ENCODE measurements around the gene TM4SF5. TPM values are rescaled to one million over a fixed set of nuclear protein-coding genes. Genes with fewer than 3 reads are reported as not detected.
A peak's percentile ranks its signal among the peaks of the same experiment; 100 is the strongest.
"Not testable (repeated sequence)": the region's sequence is repeated elsewhere in the genome, so short reads cannot be mapped to it uniquely, and the experiment has no call there.

TM4SF5 gene
- polyA plus RNA-seq, 6 donors from 2014 or later = not detected

DNA sequence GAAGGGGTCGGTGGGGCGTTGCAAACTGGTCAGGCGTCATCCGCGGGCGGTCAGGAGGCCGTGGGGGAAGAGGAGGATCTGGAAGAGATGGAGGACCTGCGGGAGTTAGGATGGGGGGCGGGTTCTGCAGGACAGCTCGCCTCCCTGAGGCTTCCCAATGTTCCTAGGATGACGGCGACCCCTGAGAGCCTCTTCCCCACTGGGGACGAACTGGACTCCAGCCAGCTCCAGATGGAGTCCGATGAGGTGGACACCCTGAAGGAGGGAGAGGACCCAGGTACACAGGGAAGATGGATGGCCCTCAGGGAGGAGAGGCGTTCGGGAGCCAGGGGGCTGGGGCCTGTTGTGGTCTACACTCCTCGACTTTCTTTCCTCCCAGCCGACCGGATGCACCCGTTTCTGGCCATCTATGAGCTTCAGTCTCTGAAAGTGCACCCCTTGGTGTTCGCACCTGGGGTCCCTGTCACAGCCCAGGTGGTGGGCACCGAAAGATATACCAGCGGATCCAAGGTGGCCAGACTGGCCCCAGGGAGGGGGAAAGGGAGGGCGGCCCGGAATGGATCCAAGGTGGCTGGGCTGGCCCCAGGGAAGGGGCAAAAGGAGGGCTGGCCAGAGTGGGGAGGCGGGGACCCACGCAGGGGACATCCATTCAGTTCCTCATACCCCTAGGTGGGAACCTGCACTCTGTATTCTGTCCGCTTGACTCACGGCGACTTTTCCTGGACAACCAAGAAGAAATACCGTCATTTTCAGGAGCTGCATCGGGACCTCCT is 36.1 kb downstream of the TM4SF5 start:
- peaks cover 19 to 23% (median 21%) of the 10 kb centered on the region in 3 donors for H3K4me1 Mint-ChIP-seq
- no peak for DNase-seq
- peak overlapping the region; percentile 77 to 89 (median 80) for H3K4me3 Mint-ChIP-seq
- peak overlapping the region in 3 of 6 donors; percentile 15 to 61 (median 49) for H3K27ac Mint-ChIP-seq
- ATAC-seq (ENCODE audit: low read depth in 2 of 2) = no peak
- no peaks in the 10 kb centered on the region for H3K9me3 Mint-ChIP-seq
- H3K36me3 Mint-ChIP-seq = peaks cover 5 to 7% of the 10 kb centered on the region in 2 donors
- H3K27me3 Mint-ChIP-seq = no peaks in the 10 kb centered on the region

DNA sequence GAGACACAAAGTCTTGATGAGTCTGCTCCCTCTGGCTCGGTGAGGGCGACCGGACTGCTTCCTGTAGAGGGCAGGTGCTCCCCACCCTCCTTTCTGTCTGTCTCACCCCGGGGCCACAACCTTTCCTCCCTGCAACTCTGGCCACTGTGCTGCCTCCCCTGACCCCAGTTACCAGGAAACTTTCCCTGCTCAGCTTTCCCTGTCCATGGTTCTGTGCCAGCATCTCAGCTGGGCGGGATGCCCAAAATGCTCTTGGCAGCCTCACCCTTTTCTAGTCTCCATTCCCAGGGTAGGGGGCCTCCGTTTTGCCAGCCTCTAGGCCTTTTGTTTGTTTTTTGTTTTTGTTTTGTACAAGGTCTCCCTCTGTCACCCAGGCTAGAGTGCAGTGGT is 36.7 kb downstream of the TM4SF5 start:
- DNase-seq (no peak), ATAC-seq (ENCODE audit: low read depth in 2 of 2) (no peak)
- Mint-ChIP-seq H3K9me3 (no peaks in the 10 kb centered on the region), H3K4me1 (peaks cover 19 to 23% (median 21%) of the 10 kb centered on the region in 3 donors), H3K27ac (peak overlapping the region in 1 of 6 donors; percentile 59), H3K27me3 (no peaks in the 10 kb centered on the region), H3K4me3 (peak overlapping the region; percentile 77 to 89 (median 80)), H3K36me3 (peaks cover 5 to 7% of the 10 kb centered on the region in 2 donors)

DNA sequence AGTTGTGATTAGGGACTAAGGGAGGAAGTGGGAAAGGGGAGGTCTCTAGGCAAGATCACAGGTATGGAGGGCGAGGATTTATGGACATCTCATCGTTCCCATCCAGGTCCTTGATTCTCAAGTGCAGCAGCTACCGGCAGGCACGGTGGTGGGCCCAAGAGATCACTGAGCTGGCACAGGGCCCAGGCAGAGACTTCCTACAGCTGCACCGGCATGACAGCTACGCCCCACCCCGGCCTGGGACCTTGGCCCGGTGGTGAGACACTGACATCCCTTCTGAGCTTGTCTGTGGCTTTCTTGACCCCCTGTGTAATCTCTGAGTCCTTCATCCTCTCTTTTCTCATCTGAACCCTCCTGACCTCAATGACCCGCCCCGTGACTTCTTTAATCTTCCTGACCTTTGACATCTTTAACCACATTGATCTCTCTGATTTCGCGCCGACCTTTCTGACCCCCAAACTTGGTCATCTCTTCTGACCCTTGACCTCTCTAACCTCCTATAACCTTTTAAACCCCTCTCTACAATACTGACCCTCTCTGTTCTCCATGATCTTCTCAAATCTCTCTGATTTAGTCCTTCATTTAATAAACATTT is 39.1 kb downstream of the TM4SF5 start:
- Mint-ChIP-seq H3K36me3 (peaks cover 5 to 7% of the 10 kb centered on the region in 2 donors), H3K27me3 (no peaks in the 10 kb centered on the region), H3K27ac (peak overlapping the region in 3 of 6 donors; percentile 11 to 96 (median 82)), H3K4me1 (peaks cover 23 to 24% (median 23%) of the 10 kb centered on the region in 3 donors), H3K9me3 (no peaks in the 10 kb centered on the region), H3K4me3 (peak overlapping the region in 2 of 8 donors; percentile 35 to 75)
- ATAC-seq (ENCODE audit: low read depth in 2 of 2) (no peak), DNase-seq (no peak)

DNA sequence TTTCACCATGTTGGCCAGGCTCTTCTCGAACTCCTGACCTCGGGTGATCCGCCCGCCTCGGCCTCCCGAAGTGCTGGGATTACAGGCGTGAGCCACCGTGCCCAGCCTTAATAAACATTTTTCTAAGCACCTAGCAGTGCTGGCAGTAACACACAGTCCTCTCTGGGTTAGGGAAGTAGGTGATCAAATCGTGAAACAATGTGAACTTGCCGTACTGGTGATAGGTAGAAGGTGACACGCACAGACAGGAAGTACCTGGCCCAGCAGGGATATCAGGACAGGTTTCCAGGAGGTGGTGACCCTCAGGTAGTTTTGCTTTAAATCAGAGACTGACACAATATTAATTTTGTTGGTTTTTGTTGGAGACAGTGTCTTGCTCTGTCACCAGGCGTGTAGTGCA is 39.8 kb downstream of the TM4SF5 start:
- H3K27ac Mint-ChIP-seq = peak overlapping the region in 1 of 6 donors; percentile 11
- peaks cover 20 to 23% (median 21%) of the 10 kb centered on the region in 3 donors for H3K4me1 Mint-ChIP-seq
- DNase-seq (no peak), ATAC-seq (ENCODE audit: low read depth in 2 of 2) (no peak)
- no peaks in the 10 kb centered on the region for H3K27me3 Mint-ChIP-seq
- peak overlapping the region in 1 of 8 donors; percentile 75 for H3K4me3 Mint-ChIP-seq
- peaks cover 0 to 2% (median 0%) of the 10 kb centered on the region in 7 donors for H3K9me3 Mint-ChIP-seq
- H3K36me3 Mint-ChIP-seq = peaks cover 5 to 8% of the 10 kb centered on the region in 2 donors

DNA sequence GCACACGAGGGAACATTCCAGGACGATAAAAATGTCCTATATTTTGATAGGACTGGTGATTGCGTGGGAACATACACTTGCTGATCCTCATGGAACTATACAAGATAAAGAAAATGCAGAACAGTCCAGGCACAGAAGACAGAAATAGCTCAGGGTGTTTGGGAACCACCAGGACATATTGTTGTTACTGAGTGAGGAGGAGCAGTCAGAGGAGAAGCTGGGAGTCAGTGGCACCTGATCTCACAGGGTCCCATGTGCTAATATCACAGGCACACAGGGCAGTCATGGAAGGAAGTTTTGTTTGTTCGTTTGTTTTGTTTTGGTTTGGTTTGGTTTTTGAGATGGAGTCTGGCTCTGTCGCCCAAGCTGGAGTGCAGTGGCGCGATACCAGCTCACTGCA is 41.0 kb downstream of the TM4SF5 start:
- no peak for DNase-seq
- Mint-ChIP-seq H3K4me3 (no peak overlapping the region), H3K9me3 (peaks cover 0 to 2% (median 0%) of the 10 kb centered on the region in 7 donors), H3K27me3 (no peaks in the 10 kb centered on the region), H3K27ac (no peak overlapping the region), H3K4me1 (peaks cover 17 to 21% (median 17%) of the 10 kb centered on the region in 3 donors), H3K36me3 (peaks cover 5 to 18% of the 10 kb centered on the region in 2 donors)
- ATAC-seq (ENCODE audit: low read depth in 2 of 2) = no peak

DNA sequence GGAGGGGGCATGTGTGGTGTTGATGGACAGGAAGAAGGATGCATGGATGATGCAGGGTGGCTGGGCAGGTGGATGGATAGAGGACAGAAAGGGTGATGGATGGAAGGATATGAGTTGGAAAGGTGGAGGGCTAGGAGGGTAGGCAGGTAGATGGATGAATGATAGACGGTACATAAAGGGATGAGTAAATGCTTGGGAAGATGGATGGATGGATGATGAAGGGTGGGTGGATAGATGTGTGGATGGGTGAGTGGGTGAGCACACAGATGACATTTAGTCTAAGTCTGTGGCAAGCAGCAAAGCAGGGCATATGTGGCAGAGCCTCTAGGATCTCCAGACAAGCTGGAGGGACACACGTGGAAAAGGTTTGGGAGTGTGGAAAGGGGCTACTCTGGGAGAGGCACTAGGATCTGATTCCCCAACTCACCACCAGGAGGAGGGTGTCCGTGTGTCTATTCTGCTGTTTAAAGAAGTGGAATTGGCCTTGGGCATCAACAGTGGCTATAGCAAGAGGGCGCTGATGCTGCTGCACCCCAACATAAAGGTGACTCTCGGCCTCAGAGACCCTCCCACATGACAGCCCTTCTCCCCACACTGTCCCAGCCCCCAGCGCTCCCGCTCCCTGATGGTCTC is 43.5 kb downstream of the TM4SF5 start:
- Mint-ChIP-seq H3K9me3 (peaks cover 0 to 2% (median 0%) of the 10 kb centered on the region in 7 donors), H3K4me1 (peaks cover 3 to 6% (median 5%) of the 10 kb centered on the region in 3 donors), H3K27me3 (no peaks in the 10 kb centered on the region), H3K36me3 (peaks cover 5 to 11% of the 10 kb centered on the region in 2 donors), H3K27ac (no peak overlapping the region), H3K4me3 (no peak overlapping the region)
- no peak for DNase-seq
- no peak for ATAC-seq (ENCODE audit: low read depth in 2 of 2)

DNA sequence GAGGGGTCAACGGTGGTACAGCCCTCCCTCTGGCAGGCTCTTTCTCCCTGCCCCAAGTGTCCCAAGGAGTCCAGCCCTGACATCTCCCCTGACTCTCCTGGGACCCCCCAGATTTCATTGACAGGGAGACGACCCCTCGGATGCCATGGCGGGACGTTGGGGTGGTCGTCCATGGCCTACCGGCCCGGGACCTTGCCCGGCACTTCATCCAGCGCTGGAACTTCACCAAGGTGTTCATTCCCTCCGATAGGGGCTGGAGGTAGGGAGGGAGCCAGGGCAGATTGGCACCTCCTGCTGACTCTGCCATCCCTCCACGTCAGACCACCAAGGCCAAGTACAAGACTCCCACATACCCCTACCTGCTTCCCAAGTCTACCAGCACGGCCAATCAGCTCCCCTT is 45.1 kb downstream of the TM4SF5 start:
- DNase-seq = no peak
- no peaks in the 10 kb centered on the region for H3K27me3 Mint-ChIP-seq
- H3K4me1 Mint-ChIP-seq = peaks cover 0 to 5% (median 3%) of the 10 kb centered on the region in 3 donors
- H3K9me3 Mint-ChIP-seq = peaks cover 0 to 2% (median 0%) of the 10 kb centered on the region in 7 donors
- peak overlapping the region in 1 of 6 donors; percentile 54 for H3K27ac Mint-ChIP-seq
- no peak overlapping the region for H3K4me3 Mint-ChIP-seq
- H3K36me3 Mint-ChIP-seq = peaks cover 0 to 11% of the 10 kb centered on the region in 2 donors
- no peak for ATAC-seq (ENCODE audit: low read depth in 2 of 2)

DNA sequence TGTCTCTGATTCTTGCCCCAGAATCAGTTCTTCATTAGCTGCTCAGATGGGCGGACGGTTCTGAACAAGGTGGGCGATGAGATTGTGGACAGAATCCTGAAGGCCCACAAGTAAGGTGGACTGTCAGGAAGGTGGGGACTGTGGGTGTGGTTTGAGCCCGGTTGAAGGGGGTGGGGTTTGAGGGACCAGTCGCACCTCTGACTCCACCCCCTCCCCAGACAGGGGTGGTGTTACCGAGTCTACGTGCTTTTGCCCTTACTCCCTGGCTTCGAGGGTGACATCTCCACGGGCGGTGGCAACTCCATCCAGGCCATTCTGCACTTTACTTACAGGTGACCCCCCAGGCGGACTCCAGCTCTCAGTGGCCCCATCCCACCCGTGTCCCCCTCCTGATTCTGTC is 46.6 kb downstream of the TM4SF5 start:
- ATAC-seq (ENCODE audit: low read depth in 2 of 2) = no peak
- no peak overlapping the region for H3K4me3 Mint-ChIP-seq
- peaks cover 0 to 2% (median 0%) of the 10 kb centered on the region in 7 donors for H3K9me3 Mint-ChIP-seq
- DNase-seq = no peak
- no peak overlapping the region for H3K27ac Mint-ChIP-seq
- H3K36me3 Mint-ChIP-seq = peaks cover 0 to 11% of the 10 kb centered on the region in 2 donors
- no peaks in the 10 kb centered on the region for H3K27me3 Mint-ChIP-seq
- peaks cover 0 to 5% (median 3%) of the 10 kb centered on the region in 3 donors for H3K4me1 Mint-ChIP-seq

DNA sequence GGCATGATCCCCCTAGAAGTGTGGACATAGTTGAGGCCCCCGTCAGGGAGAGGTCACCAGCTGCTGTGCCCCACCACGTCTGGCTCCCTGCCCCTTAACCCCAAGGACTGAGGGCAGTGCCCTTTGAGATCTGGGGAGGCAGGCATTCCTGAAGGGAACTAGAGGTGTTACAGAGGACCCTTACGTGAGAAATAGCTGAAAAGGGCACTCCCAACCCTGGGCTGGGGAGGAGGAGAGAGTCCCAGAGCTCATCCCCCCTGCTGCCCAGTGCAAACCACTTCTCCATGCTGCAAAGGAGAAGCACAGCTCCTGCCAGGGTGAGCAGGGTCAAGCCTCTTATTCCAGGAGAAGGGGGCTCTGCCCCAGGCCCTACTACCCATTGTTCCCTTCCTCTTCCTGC is 51.1 kb downstream of the TM4SF5 start:
- no peaks in the 10 kb centered on the region for H3K36me3 Mint-ChIP-seq
- H3K4me3 Mint-ChIP-seq = no peak overlapping the region
- H3K27me3 Mint-ChIP-seq = no peaks in the 10 kb centered on the region
- DNase-seq = no peak
- no peak for ATAC-seq (ENCODE audit: low read depth in 2 of 2)
- no peak overlapping the region for H3K27ac Mint-ChIP-seq
- no peaks in the 10 kb centered on the region for H3K9me3 Mint-ChIP-seq
- no peaks in the 10 kb centered on the region for H3K4me1 Mint-ChIP-seq

DNA sequence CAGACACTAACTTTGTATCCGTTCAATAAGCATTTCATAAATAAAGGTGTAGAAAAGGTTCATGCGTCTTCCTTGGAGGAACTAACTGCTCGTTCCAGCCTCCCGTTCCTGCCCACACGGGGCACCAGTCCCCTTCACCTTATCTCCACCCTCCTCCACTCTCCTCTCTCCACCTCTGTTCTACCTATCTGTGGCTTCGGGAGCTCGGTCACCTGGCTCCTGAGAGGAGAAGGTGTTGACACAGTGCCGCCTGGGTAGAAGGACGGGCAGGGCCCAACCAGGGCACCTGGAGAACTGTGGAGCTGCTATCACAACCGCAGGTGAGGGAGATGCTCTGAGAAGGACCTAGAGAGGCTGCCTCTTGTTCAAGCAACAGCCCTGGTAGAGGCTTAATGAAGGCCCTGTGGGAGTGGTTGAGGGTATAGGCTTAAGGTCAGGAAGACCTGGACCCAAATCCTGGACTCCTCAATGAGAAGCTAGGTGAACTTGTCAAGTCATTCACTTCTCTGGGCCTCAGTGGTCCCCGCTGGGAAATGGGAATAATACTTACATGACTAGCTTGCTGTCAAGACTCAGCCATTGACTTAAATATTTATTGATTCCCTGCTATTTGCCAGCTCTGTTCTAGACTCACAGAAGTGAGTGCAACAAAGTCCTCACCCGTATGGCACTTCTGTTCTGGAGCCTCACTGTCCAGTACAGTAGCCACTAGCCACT is 51.8 kb downstream of the TM4SF5 start:
- H3K27ac Mint-ChIP-seq = peak overlapping the region in 1 of 6 donors; percentile 84
- ATAC-seq (ENCODE audit: low read depth in 2 of 2) (no peak), DNase-seq (no peak)
- no peaks in the 10 kb centered on the region for H3K36me3 Mint-ChIP-seq
- no peaks in the 10 kb centered on the region for H3K9me3 Mint-ChIP-seq
- no peak overlapping the region for H3K4me3 Mint-ChIP-seq
- H3K27me3 Mint-ChIP-seq = no peaks in the 10 kb centered on the region
- no peaks in the 10 kb centered on the region for H3K4me1 Mint-ChIP-seq

DNA sequence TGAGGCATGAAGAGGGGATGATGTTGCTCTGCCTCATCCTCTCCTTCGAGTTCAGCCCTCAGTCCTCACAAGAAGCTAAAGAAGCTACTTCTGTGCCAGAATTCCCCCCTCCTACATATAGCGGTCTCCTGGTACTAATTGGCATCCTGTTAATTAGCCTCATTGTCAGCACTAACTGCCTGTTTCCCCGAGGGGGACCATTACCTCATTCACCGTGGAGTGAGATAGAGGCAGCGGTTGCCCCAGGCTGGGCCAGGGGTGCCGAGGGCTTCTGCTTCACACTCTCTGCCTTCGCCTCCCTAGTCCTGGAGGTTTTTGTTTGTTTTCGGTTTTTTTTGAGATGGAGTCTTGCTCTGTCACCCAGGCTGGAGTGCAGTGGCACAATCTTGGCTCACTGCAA is 55.7 kb downstream of the TM4SF5 start:
- Mint-ChIP-seq H3K27ac (no peak overlapping the region), H3K4me1 (no peaks in the 10 kb centered on the region), H3K9me3 (no peaks in the 10 kb centered on the region), H3K36me3 (no peaks in the 10 kb centered on the region), H3K27me3 (no peaks in the 10 kb centered on the region), H3K4me3 (no peak overlapping the region)
- ATAC-seq (ENCODE audit: low read depth in 2 of 2) (no peak), DNase-seq (no peak)

DNA sequence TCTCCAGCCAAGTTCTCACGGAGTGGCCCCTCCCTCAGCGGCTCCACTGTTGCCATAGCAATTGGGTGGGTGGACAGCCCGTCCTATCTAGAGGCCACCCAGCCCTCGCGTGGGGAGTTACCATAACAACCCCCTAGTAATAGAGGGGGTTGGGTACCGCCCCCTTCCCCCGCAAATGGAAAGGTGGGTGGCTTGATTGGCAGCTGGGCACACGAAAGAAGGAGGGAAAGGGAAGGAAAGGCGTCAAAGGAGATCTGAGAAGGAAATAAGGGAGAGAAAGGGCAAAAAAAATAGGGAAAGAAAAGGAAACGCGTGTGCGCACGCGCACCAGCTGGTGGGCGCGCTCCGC is 61.1 kb downstream of the TM4SF5 start:
- H3K27ac Mint-ChIP-seq = peak overlapping the region; percentile 82 to 99 (median 98)
- H3K27me3 Mint-ChIP-seq, DNase-seq, H3K9me3 Mint-ChIP-seq, H3K36me3 Mint-ChIP-seq: not testable (repeated sequence)
- peak; percentile 23 to 27 for ATAC-seq (ENCODE audit: low read depth in 2 of 2)
- peak overlapping the region; percentile 84 to 97 (median 94) for H3K4me3 Mint-ChIP-seq
- peaks cover 23 to 33% (median 32%) of the 10 kb centered on the region in 3 donors for H3K4me1 Mint-ChIP-seq
